Testis (tissue), 3 donors: Measurements from ENCODE around the gene MMS19. TPM values are rescaled to one million over a fixed set of nuclear protein-coding genes. Genes with fewer than 3 reads are reported as not detected.

Experiments used
- DNase-seq: peaks from one replicate; pipeline ENCODE4 v3.0.0-alpha.2; 2019
- H3K27ac ChIP-seq, 2 donors: fragments of 200-600 bp; sonication (generic); one replicate each; pipeline ENCODE4 v1.5.1; 2019
- H3K27me3 ChIP-seq: fragments of 200-600 bp; sonication (generic); one replicate; pipeline ENCODE4 v1.5.1; 2019
- H3K36me3 ChIP-seq: fragments of 200-600 bp; sonication (generic); one replicate; pipeline ENCODE4 v1.5.1; 2017; ENCODE audit warnings: low read depth; ENCODE audit errors: missing control alignments
- H3K4me1 ChIP-seq: fragments of 200-600 bp; sonication (generic); one replicate; pipeline ENCODE4 v1.5.1; 2019
- H3K4me3 ChIP-seq, 2 donors: fragments of 200-600 bp; sonication (generic); one replicate each; pipeline ENCODE4 v1.5.1; 2017 to 2019
- H3K9me3 ChIP-seq: fragments of 200-600 bp; sonication (generic); one replicate; pipeline ENCODE4 v1.5.1; 2017
- CTCF ChIP-seq, 3 experiments: fragments of 450-650 bp in 2 of 3; fragments of 200-600 bp in 1 of 3; sonication (generic) in 1 of 3; IDR thresholded peaks; one replicate each; pipeline ENCODE4 v1.5.1; 2016 to 2019; ENCODE audit warnings: antibody characterized with exemption in 3 of 3, mild to moderate bottlenecking in 2 of 3, moderate library complexity in 1 of 3
- POLR2A ChIP-seq: fragments of 450-650 bp; IDR thresholded peaks from one replicate; pipeline ENCODE4 v1.6.1; 2017; ENCODE audit warnings: antibody characterized with exemption, mild to moderate bottlenecking, moderate library complexity
- WGBS, 2 donors: methylation state at CpG; one replicate each; pipeline ENCODE4 v1.1.5; 2018; 5-methylcytosine and 5-hydroxymethylcytosine counted together
- intact Hi-C: fragments of 100-400 bp; cut with DNase I; formaldehyde crosslinking; loops from one replicate; pipeline ENCODE4 v1.15.1; 2023; ENCODE audit warnings: low total_unique reads
- polyA plus RNA-seq: library from polyadenylated mRNA; stranded (reverse); fragments of 350-450 nt; fragmentation: Illumina TruSeq; extraction: RNeasy Lipid Tissue Mini Kit (QIAGEN cat#74804); gene quantifications from one replicate; pipeline ENCODE4 v1.2.3, GENCODE V29; 2014; ENCODE audit warnings: low read depth, low replicate concordance; ENCODE audit not compliant: insufficient read depth
- total RNA-seq, 2 donors: library from RNA; depleted of rRNA; stranded (reverse); fragments of >200 nt; gene quantifications; one replicate each; pipeline ENCODE4 v1.2.3, GENCODE V29; 2016

MMS19 gene
- total and polyA plus RNA-seq, 3 donors from 2014 or later = 109 to 253 (median 206) TPM

- H3K9me3 ChIP-seq = no peaks in the 10 kb centered on the region
- WGBS, 2 donors = 76 to 94% methylated on average over 8 of the region's 8 CpGs
- H3K36me3 ChIP-seq = no peaks in the 10 kb centered on the region
- no peak overlapping the region for H3K27ac ChIP-seq
- no peak overlapping the region for H3K4me3 ChIP-seq
- DNase-seq = no peak
- H3K4me1 ChIP-seq = peaks cover 31% of the 10 kb centered on the region
- TF ChIP-seq POLR2A (no peak), CTCF (IDR thresholded peaks at IDR 0.05) (no peak)
- intact Hi-C loops = no loop called here
- no peaks in the 10 kb centered on the region for H3K27me3 ChIP-seq
Measured at GRCh38 chr10:97509120-97509680, 11.0 kb upstream of the MMS19 start.

- Histone ChIP-seq H3K4me1 (peaks cover 30% of the 10 kb centered on the region), H3K9me3 (no peaks in the 10 kb centered on the region), H3K4me3 (no peak overlapping the region), H3K27ac (no peak overlapping the region), H3K27me3 (no peaks in the 10 kb centered on the region), H3K36me3 (no peaks in the 10 kb centered on the region)
- 36 to 43% methylated on average over 1 of the region's 1 CpG for WGBS, 2 donors
- intact Hi-C loops = no loop called here
- DNase-seq = no peak
- TF ChIP-seq POLR2A (no peak), CTCF (IDR thresholded peaks at IDR 0.05) (no peak)
Measured at GRCh38 chr10:97508342-97508741, 10.1 kb upstream of the MMS19 start.

- no peaks in the 10 kb centered on the region for H3K36me3 ChIP-seq
- DNase-seq = no peak
- H3K27ac ChIP-seq = no peak overlapping the region
- TF ChIP-seq CTCF (IDR thresholded peaks at IDR 0.05) (no peak), POLR2A (no peak)
- intact Hi-C loops = no loop called here
- H3K27me3 ChIP-seq = no peaks in the 10 kb centered on the region
- H3K4me3 ChIP-seq = no peak overlapping the region
- H3K4me1 ChIP-seq = peaks cover 11% of the 10 kb centered on the region
- WGBS, 2 donors = 68 to 81% methylated on average over 3 of the region's 3 CpGs
- no peaks in the 10 kb centered on the region for H3K9me3 ChIP-seq
Measured at GRCh38 chr10:97506199-97506991, 8.2 kb upstream of the MMS19 start.

GRCh38 chr10:97505152-97505551, 6.9 kb upstream of the MMS19 start:
- no peak for TF ChIP-seq POLR2A
- no peak for TF ChIP-seq CTCF (IDR thresholded peaks at IDR 0.05)
- Histone ChIP-seq H3K36me3 (no peaks in the 10 kb centered on the region), H3K9me3 (no peaks in the 10 kb centered on the region), H3K27ac (no peak overlapping the region), H3K4me1 (peaks cover 2% of the 10 kb centered on the region), H3K4me3 (no peak overlapping the region), H3K27me3 (no peaks in the 10 kb centered on the region)
- no peak for DNase-seq
- intact Hi-C loops = no loop called here
- WGBS, 2 donors = 71 to 74% methylated on average over 1 of the region's 1 CpG

- TF ChIP-seq CTCF (IDR thresholded peaks at IDR 0.05) (no peak), POLR2A (no peak)
- Histone ChIP-seq H3K27me3 (no peaks in the 10 kb centered on the region), H3K9me3 (no peaks in the 10 kb centered on the region), H3K4me3 (no peak overlapping the region), H3K36me3 (no peaks in the 10 kb centered on the region), H3K4me1 (peaks cover 6% of the 10 kb centered on the region), H3K27ac (no peak overlapping the region)
- 73 to 93% methylated on average over 2 to 3 of the region's 3 CpGs for WGBS, 2 donors
- DNase-seq = no peak
- intact Hi-C loops = no loop called here
Measured at GRCh38 chr10:97503406-97503805, 5.2 kb upstream of the MMS19 start.
